Testis (tissue), 3 donors: ENCODE data around the gene COL5A1. TPM values are rescaled to one million over a fixed set of nuclear protein-coding genes. Genes with fewer than 3 reads are reported as not detected.
"Not testable (repeated sequence)": the region's sequence is repeated elsewhere in the genome, so short reads cannot be mapped to it uniquely, and the experiment has no call there.

ENCODE experiments used
- DNase-seq: peaks from one replicate; pipeline ENCODE4 v3.0.0-alpha.2; 2019
- H3K27ac ChIP-seq, 2 donors: fragments of 200-600 bp; sonication (generic); one replicate each; pipeline ENCODE4 v1.5.1; 2019
- H3K27me3 ChIP-seq: fragments of 200-600 bp; sonication (generic); one replicate; pipeline ENCODE4 v1.5.1; 2019
- H3K36me3 ChIP-seq: fragments of 200-600 bp; sonication (generic); one replicate; pipeline ENCODE4 v1.5.1; 2017; ENCODE audit warnings: low read depth; ENCODE audit errors: missing control alignments
- H3K4me1 ChIP-seq: fragments of 200-600 bp; sonication (generic); one replicate; pipeline ENCODE4 v1.5.1; 2019
- H3K4me3 ChIP-seq, 2 donors: fragments of 200-600 bp; sonication (generic); one replicate each; pipeline ENCODE4 v1.5.1; 2017 to 2019
- H3K9me3 ChIP-seq: fragments of 200-600 bp; sonication (generic); one replicate; pipeline ENCODE4 v1.5.1; 2017
- POLR2A ChIP-seq: fragments of 450-650 bp; IDR thresholded peaks from one replicate; pipeline ENCODE4 v1.6.1; 2017; ENCODE audit warnings: antibody characterized with exemption, mild to moderate bottlenecking, moderate library complexity
- WGBS, 2 donors: methylation state at CpG; one replicate each; pipeline ENCODE4 v1.1.5; 2018; 5-methylcytosine and 5-hydroxymethylcytosine counted together
- intact Hi-C: fragments of 100-400 bp; cut with DNase I; formaldehyde crosslinking; loops from one replicate; pipeline ENCODE4 v1.15.1; 2023; ENCODE audit warnings: low total_unique reads
- polyA plus RNA-seq: library from polyadenylated mRNA; stranded (reverse); fragments of 350-450 nt; fragmentation: Illumina TruSeq; extraction: RNeasy Lipid Tissue Mini Kit (QIAGEN cat#74804); gene quantifications from one replicate; pipeline ENCODE4 v1.2.3, GENCODE V29; 2014; ENCODE audit warnings: low read depth, low replicate concordance; ENCODE audit not compliant: insufficient read depth
- total RNA-seq, 2 donors: library from RNA; depleted of rRNA; stranded (reverse); fragments of >200 nt; gene quantifications; one replicate each; pipeline ENCODE4 v1.2.3, GENCODE V29; 2016
- TF ChIP-seq, protein P1 (sequence below), 3 experiments: fragments of 450-650 bp in 2 of 3; fragments of 200-600 bp in 1 of 3; sonication (generic) in 1 of 3; IDR thresholded peaks; one replicate each; pipeline ENCODE4 v1.5.1; 2016 to 2019; ENCODE audit warnings: antibody characterized with exemption in 3 of 3, mild to moderate bottlenecking in 2 of 3, moderate library complexity in 1 of 3

Gene COL5A1
- total and polyA plus RNA-seq, 3 donors from 2014 or later = 18.5 to 34.3 (median 20.8) TPM

DNA sequence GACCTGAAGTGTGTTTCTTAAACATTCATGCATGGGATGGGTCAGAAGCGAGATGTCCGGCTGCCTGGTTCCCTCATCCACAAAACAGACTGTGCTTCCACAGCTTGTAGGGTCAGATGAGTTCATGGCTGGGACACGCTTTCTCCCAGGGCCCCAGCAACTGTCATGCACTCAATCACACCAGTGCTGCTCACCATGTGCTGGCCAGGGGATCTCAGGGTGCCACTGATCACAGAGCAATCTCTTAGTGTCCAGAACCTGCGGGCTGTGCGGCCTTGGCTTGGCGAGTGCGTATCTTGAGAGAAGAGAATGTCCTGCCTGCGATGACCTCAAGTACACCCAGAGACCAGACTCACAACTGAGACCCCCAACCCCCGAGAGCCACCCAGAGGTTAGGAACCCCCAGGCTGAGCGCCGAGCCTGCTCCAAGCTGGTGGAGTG lies 213.0 kb downstream of the COL5A1 start:
- Histone ChIP-seq H3K4me1 (peaks cover 4% of the 10 kb centered on the region), H3K4me3 (no peak overlapping the region), H3K27ac (no peak overlapping the region), H3K36me3 (no peaks in the 10 kb centered on the region), H3K27me3 (no peaks in the 10 kb centered on the region), H3K9me3 (no peaks in the 10 kb centered on the region)
- DNase-seq = peak; percentile 12
- TF ChIP-seq POLR2A = no peak
- TF ChIP-seq, protein P1, sequence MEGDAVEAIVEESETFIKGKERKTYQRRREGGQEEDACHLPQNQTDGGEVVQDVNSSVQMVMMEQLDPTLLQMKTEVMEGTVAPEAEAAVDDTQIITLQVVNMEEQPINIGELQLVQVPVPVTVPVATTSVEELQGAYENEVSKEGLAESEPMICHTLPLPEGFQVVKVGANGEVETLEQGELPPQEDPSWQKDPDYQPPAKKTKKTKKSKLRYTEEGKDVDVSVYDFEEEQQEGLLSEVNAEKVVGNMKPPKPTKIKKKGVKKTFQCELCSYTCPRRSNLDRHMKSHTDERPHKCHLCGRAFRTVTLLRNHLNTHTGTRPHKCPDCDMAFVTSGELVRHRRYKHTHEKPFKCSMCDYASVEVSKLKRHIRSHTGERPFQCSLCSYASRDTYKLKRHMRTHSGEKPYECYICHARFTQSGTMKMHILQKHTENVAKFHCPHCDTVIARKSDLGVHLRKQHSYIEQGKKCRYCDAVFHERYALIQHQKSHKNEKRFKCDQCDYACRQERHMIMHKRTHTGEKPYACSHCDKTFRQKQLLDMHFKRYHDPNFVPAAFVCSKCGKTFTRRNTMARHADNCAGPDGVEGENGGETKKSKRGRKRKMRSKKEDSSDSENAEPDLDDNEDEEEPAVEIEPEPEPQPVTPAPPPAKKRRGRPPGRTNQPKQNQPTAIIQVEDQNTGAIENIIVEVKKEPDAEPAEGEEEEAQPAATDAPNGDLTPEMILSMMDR (IDR thresholded peaks at IDR 0.05) = no peak
- intact Hi-C loops = no loop called here
- 63 to 76% methylated on average over 9 to 11 of the region's 11 CpGs for WGBS, 2 donors

- intact Hi-C loops = no loop called here
- TF ChIP-seq, protein P1 (IDR thresholded peaks at IDR 0.05) = no peak
- TF ChIP-seq POLR2A = no peak
- H3K36me3 ChIP-seq = no peaks in the 10 kb centered on the region
- peaks cover 4% of the 10 kb centered on the region for H3K4me1 ChIP-seq
- DNase-seq = no peak
- no peaks in the 10 kb centered on the region for H3K27me3 ChIP-seq
- no peak overlapping the region for H3K4me3 ChIP-seq
- no peaks in the 10 kb centered on the region for H3K9me3 ChIP-seq
- H3K27ac ChIP-seq = no peak overlapping the region
- WGBS, 2 donors = 91% methylated on average over 13 to 18 of the region's 18 CpGs
Observed at GRCh38 chr9:134855231-134855899, 213.8 kb downstream of the COL5A1 start.

GRCh38 chr9:134855900-134856377 lies 214.3 kb downstream of the COL5A1 start:
- intact Hi-C loops = no loop called here
- no peaks in the 10 kb centered on the region for H3K36me3 ChIP-seq
- no peaks in the 10 kb centered on the region for H3K27me3 ChIP-seq
- no peak for TF ChIP-seq POLR2A
- TF ChIP-seq, protein P1 (IDR thresholded peaks at IDR 0.05) = no peak
- no peak overlapping the region for H3K4me3 ChIP-seq
- H3K27ac ChIP-seq = no peak overlapping the region
- peaks cover 4% of the 10 kb centered on the region for H3K4me1 ChIP-seq
- 83 to 89% methylated on average over 9 of the region's 9 CpGs for WGBS, 2 donors
- no peaks in the 10 kb centered on the region for H3K9me3 ChIP-seq
- DNase-seq = no peak

- intact Hi-C loops, DNase-seq, H3K4me3 ChIP-seq, H3K4me1 ChIP-seq, H3K27me3 ChIP-seq, H3K9me3 ChIP-seq, H3K27ac ChIP-seq, H3K36me3 ChIP-seq: not testable (repeated sequence)
- 89 to 92% methylated on average over 2 of the region's 2 CpGs for WGBS, 2 donors
Observed at GRCh38 chr9:134857451-134857850, 215.8 kb downstream of the COL5A1 start.

DNA sequence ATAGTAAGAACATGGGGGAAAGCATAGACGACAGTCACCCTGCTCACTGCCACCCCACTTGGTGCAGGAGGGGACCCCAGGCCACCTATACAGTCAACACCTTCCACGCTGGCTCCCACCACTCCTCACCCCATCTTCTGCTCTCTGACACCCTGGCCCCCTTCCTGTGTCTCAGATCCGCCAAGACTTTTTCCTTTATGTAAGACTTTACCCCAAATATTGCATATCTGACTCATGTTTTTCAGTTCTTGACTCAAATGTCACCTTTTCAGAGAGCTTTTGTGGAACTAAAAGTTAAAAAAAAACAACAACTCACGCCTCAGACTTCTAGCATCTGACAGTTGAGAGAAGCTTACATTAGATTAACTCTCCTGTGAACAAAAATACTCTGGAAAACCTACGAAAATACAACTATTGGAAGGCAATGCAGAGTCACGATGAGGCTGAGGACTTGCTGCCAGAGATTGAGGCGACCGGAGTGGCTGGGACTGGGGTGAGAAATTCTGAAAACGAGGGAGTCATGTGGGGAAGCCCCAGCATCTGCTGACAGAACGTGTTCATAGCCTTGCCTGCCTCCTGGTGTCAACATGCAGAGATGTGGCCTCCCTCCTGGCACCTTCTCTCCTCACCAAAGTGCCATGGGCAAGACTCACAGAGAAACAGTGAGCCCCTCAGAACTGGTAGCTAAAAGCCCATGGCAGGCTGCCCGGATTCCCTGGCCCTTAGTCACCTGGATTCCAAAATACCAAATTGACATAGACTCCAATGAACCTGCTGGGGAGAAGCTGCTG lies 216.6 kb downstream of the COL5A1 start:
- peak; percentile 33 for DNase-seq
- H3K4me3 ChIP-seq = no peak overlapping the region
- intact Hi-C loops = no loop called here
- H3K27me3 ChIP-seq = no peaks in the 10 kb centered on the region
- H3K4me1 ChIP-seq = peaks cover 3% of the 10 kb centered on the region
- H3K36me3 ChIP-seq = no peaks in the 10 kb centered on the region
- WGBS, 2 donors = 63 to 66% methylated on average over 10 to 11 of the region's 11 CpGs
- H3K27ac ChIP-seq = no peak overlapping the region
- H3K9me3 ChIP-seq = no peaks in the 10 kb centered on the region
- TF ChIP-seq, protein P1 (IDR thresholded peaks at IDR 0.05) = no peak
- no peak for TF ChIP-seq POLR2A
